Activated naive CD8-positive, alpha-beta T cell treated with anti-CD3 and anti-CD28 coated beads for 36 hours (primary cell): Measurements from ENCODE around the gene NEK6. TPM values are rescaled to one million over a fixed set of nuclear protein-coding genes. Genes with fewer than 3 reads are reported as not detected.
"Not testable (repeated sequence)": the region's sequence is repeated elsewhere in the genome, so short reads cannot be mapped to it uniquely, and the experiment has no call there.

ENCODE experiments used
- DNase-seq: peaks from one replicate; pipeline ENCODE4 v3.0.0; 2021
- H3K27ac Mint-ChIP-seq: one replicate; pipeline ENCODE4 v1.8.0; 2022; ENCODE audit warnings: mild to moderate bottlenecking, moderate library complexity, mixed read lengths
- H3K27me3 Mint-ChIP-seq: one replicate; pipeline ENCODE4 v1.8.0; 2022; ENCODE audit warnings: mild to moderate bottlenecking, mixed read lengths
- H3K36me3 Mint-ChIP-seq: one replicate; pipeline ENCODE4 v1.8.0; 2021; ENCODE audit warnings: mild to moderate bottlenecking, mixed read lengths
- H3K4me1 Mint-ChIP-seq: one replicate; pipeline ENCODE4 v1.8.0; 2021; ENCODE audit warnings: mixed read lengths
- H3K4me3 Mint-ChIP-seq: one replicate; pipeline ENCODE4 v1.8.0; 2022; ENCODE audit warnings: mild to moderate bottlenecking, moderate library complexity, mixed read lengths
- H3K9me3 Mint-ChIP-seq: one replicate; pipeline ENCODE4 v1.8.0; 2022; ENCODE audit warnings: mixed read lengths
- total RNA-seq, 2 experiments: library from RNA; stranded (reverse); gene quantifications; one replicate each; pipeline ENCODE4 v1.2.3, GENCODE V29; 2021

NEK6 gene
- total RNA-seq, 2 experiments from 2014 or later = 18.8 to 19.4 TPM

GRCh38 chr9:124251204-124251603 lies 6.5 kb upstream of the NEK6 start:
- Mint-ChIP-seq H3K9me3 (no peaks in the 10 kb centered on the region), H3K36me3 (no peaks in the 10 kb centered on the region), H3K27me3 (peaks cover 22% of the 10 kb centered on the region), H3K27ac (no peak overlapping the region), H3K4me1 (peaks cover 17% of the 10 kb centered on the region), H3K4me3 (no peak overlapping the region)
- no peak for DNase-seq

GRCh38 chr9:124251605-124252378 lies 6.0 kb upstream of the NEK6 start:
- H3K9me3 Mint-ChIP-seq = no peaks in the 10 kb centered on the region
- DNase-seq = no peak
- peaks cover 17% of the 10 kb centered on the region for H3K4me1 Mint-ChIP-seq
- H3K27ac Mint-ChIP-seq = no peak overlapping the region
- no peak overlapping the region for H3K4me3 Mint-ChIP-seq
- H3K27me3 Mint-ChIP-seq = peaks cover 28% of the 10 kb centered on the region
- H3K36me3 Mint-ChIP-seq = no peaks in the 10 kb centered on the region

GRCh38 chr9:124252878-124253277 lies 4.9 kb upstream of the NEK6 start:
- not testable (repeated sequence) for H3K27ac Mint-ChIP-seq, H3K9me3 Mint-ChIP-seq, H3K36me3 Mint-ChIP-seq, DNase-seq, H3K4me3 Mint-ChIP-seq
- Mint-ChIP-seq H3K27me3 (peaks cover 37% of the 10 kb centered on the region), H3K4me1 (peaks cover 23% of the 10 kb centered on the region)

GRCh38 chr9:124254261-124254682 lies 3.5 kb upstream of the NEK6 start:
- Mint-ChIP-seq H3K4me3 (no peak overlapping the region), H3K27me3 (peaks cover 44% of the 10 kb centered on the region), H3K27ac (no peak overlapping the region), H3K9me3 (no peaks in the 10 kb centered on the region), H3K4me1 (peaks cover 33% of the 10 kb centered on the region), H3K36me3 (peaks cover 5% of the 10 kb centered on the region)
- peak; percentile 60 for DNase-seq

- Mint-ChIP-seq H3K27me3 (peaks cover 52% of the 10 kb centered on the region), H3K9me3 (no peaks in the 10 kb centered on the region), H3K27ac (no peak overlapping the region), H3K36me3 (peaks cover 5% of the 10 kb centered on the region), H3K4me1 (peaks cover 33% of the 10 kb centered on the region), H3K4me3 (no peak overlapping the region)
- DNase-seq = no peak
Observed at GRCh38 chr9:124255222-124255621, 2.5 kb upstream of the NEK6 start.

- peaks cover 7% of the 10 kb centered on the region for H3K36me3 Mint-ChIP-seq
- H3K27ac Mint-ChIP-seq = no peak overlapping the region
- H3K4me1 Mint-ChIP-seq = peaks cover 38% of the 10 kb centered on the region
- H3K9me3 Mint-ChIP-seq = no peaks in the 10 kb centered on the region
- peak overlapping the region; percentile 79 for H3K4me3 Mint-ChIP-seq
- DNase-seq = no peak
- H3K27me3 Mint-ChIP-seq = peaks cover 64% of the 10 kb centered on the region
Observed at GRCh38 chr9:124256517-124257069, 1.2 kb upstream of the NEK6 start.

- H3K27me3 Mint-ChIP-seq = peaks cover 67% of the 10 kb centered on the region
- peak overlapping the region; percentile 79 for H3K4me3 Mint-ChIP-seq
- H3K9me3 Mint-ChIP-seq = no peaks in the 10 kb centered on the region
- no peak for DNase-seq
- peaks cover 7% of the 10 kb centered on the region for H3K36me3 Mint-ChIP-seq
- H3K27ac Mint-ChIP-seq = peak overlapping the region; percentile 67
- peaks cover 41% of the 10 kb centered on the region for H3K4me1 Mint-ChIP-seq
Observed at GRCh38 chr9:124257070-124257843, 492 bp upstream of the NEK6 start.

GRCh38 chr9:124258607-124259157 lies 933 bp downstream of the NEK6 start:
- Mint-ChIP-seq H3K27me3 (peaks cover 71% of the 10 kb centered on the region), H3K36me3 (peaks cover 7% of the 10 kb centered on the region), H3K4me3 (peak overlapping the region; percentile 89), H3K27ac (peak overlapping the region; percentile 84), H3K4me1 (peaks cover 40% of the 10 kb centered on the region), H3K9me3 (no peaks in the 10 kb centered on the region)
- no peak for DNase-seq

- peaks cover 71% of the 10 kb centered on the region for H3K27me3 Mint-ChIP-seq
- H3K9me3 Mint-ChIP-seq = no peaks in the 10 kb centered on the region
- no peak overlapping the region for H3K27ac Mint-ChIP-seq
- peaks cover 34% of the 10 kb centered on the region for H3K4me1 Mint-ChIP-seq
- DNase-seq = no peak
- peak overlapping the region; percentile 89 for H3K4me3 Mint-ChIP-seq
- H3K36me3 Mint-ChIP-seq = peaks cover 7% of the 10 kb centered on the region
Observed at GRCh38 chr9:124259158-124259808, 1.5 kb downstream of the NEK6 start.

- Mint-ChIP-seq H3K27ac (no peak overlapping the region), H3K36me3 (peaks cover 7% of the 10 kb centered on the region)
- DNase-seq = no peak
Observed at GRCh38 chr9:124260769-124261603, 3.2 kb downstream of the NEK6 start.

GRCh38 chr9:124261736-124262648 lies 4.2 kb downstream of the NEK6 start:
- H3K4me1 Mint-ChIP-seq = peaks cover 26% of the 10 kb centered on the region
- peaks cover 6% of the 10 kb centered on the region for H3K36me3 Mint-ChIP-seq
- H3K9me3 Mint-ChIP-seq = no peaks in the 10 kb centered on the region
- H3K4me3 Mint-ChIP-seq = no peak overlapping the region
- DNase-seq = no peak
- H3K27ac Mint-ChIP-seq = no peak overlapping the region
- H3K27me3 Mint-ChIP-seq = peaks cover 57% of the 10 kb centered on the region

More at GRCh38 chr9:124260769-124261603, 3.2 kb downstream of the NEK6 start:
- Mint-ChIP-seq H3K27me3 (peaks cover 67% of the 10 kb centered on the region), H3K4me3 (no peak overlapping the region), H3K9me3 (no peaks in the 10 kb centered on the region), H3K4me1 (peaks cover 24% of the 10 kb centered on the region)

GRCh38 chr9:124262649-124262972 lies 4.9 kb downstream of the NEK6 start:
- Mint-ChIP-seq H3K9me3 (no peaks in the 10 kb centered on the region), H3K4me3 (no peak overlapping the region), H3K36me3 (peaks cover 5% of the 10 kb centered on the region), H3K4me1 (peaks cover 24% of the 10 kb centered on the region), H3K27ac (no peak overlapping the region), H3K27me3 (peaks cover 51% of the 10 kb centered on the region)
- DNase-seq = no peak

- Mint-ChIP-seq H3K9me3 (no peaks in the 10 kb centered on the region), H3K27ac (no peak overlapping the region), H3K27me3 (peaks cover 49% of the 10 kb centered on the region), H3K4me3 (no peak overlapping the region), H3K4me1 (peaks cover 28% of the 10 kb centered on the region), H3K36me3 (peaks cover 4% of the 10 kb centered on the region)
- DNase-seq = no peak
Observed at GRCh38 chr9:124263213-124263612, 5.5 kb downstream of the NEK6 start.
